ENCODE results near the gene SLC35C1. TPM values are rescaled to one million over a fixed set of nuclear protein-coding genes. Genes with fewer than 3 reads are reported as not detected.

Gene SLC35C1
- total and polyA plus RNA-seq, 5 donors from 2014 or later, result 8.1 to 18.4 (median 12.4) TPM

- ATAC-seq (ENCODE audit: low read depth in 2 of 2), result no peak
- H3K27me3 ChIP-seq (ENCODE audit: control insufficient read depth, insufficient read depth, low read length), result no peaks in the 10 kb centered on the region
- no peaks in the 10 kb centered on the region for H3K36me3 ChIP-seq (ENCODE audit: control insufficient read depth, insufficient read depth, low read length)
- peak overlapping the region in 1 of 4 donors; percentile 68 for H3K4me3 Mint-ChIP-seq
- H3K9me3 Mint-ChIP-seq, result no peaks in the 10 kb centered on the region
- H3K4me1 ChIP-seq (ENCODE audit: control insufficient read depth, insufficient read depth, low read length, poor library complexity, severe bottlenecking), result peaks cover 27% of the 10 kb centered on the region
- H3K27ac Mint-ChIP-seq, result peak overlapping the region in 1 of 3 donors; percentile 76
- H3K4me3 ChIP-seq (ENCODE audit: low read depth, low read length), result no peak overlapping the region
- DNase-seq, result no peak
- no peaks in the 10 kb centered on the region for H3K9me3 ChIP-seq (ENCODE audit: control insufficient read depth in 2 of 2, low read length in 2 of 2)
- peaks cover 7 to 27% (median 14%) of the 10 kb centered on the region in 4 donors for H3K4me1 Mint-ChIP-seq
- peaks cover 7% of the 10 kb centered on the region for H3K27me3 Mint-ChIP-seq
- H3K36me3 Mint-ChIP-seq, result no peaks in the 10 kb centered on the region
- H3K27ac ChIP-seq (ENCODE audit: insufficient read depth, low read length, poor library complexity, severe bottlenecking), result no peak overlapping the region
Observed at GRCh38 chr11:45773786-45774655, 30.9 kb upstream of the SLC35C1 start.

DNA sequence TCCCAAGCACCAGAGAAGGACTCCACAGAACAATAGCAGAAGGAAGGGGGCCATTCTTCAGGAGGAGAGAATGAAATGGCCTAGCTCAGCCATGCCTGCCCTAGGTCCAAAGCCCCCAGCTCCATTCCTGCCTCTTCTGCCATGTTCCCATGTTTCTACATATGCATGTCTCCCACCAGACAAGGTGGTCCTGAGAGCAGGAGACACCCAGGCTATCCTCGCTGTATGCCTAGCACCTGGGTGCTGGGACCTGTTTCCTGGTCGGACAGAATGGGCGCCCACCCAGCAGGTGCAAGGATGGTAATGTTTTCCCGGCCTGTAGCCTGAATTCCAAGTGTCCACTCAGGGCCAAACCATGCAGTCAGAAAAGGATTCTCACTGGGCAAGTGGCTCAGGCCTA is 30.2 kb upstream of the SLC35C1 start:
- ATAC-seq (ENCODE audit: low read depth in 2 of 2) (no peak), DNase-seq (no peak)
- H3K4me1 ChIP-seq (ENCODE audit: control insufficient read depth, insufficient read depth, low read length, poor library complexity, severe bottlenecking), result peaks cover 27% of the 10 kb centered on the region
- H3K4me3 ChIP-seq (ENCODE audit: low read depth, low read length), result no peak overlapping the region
- H3K27ac ChIP-seq (ENCODE audit: insufficient read depth, low read length, poor library complexity, severe bottlenecking), result no peak overlapping the region
- Mint-ChIP-seq H3K27me3 (peaks cover 7% of the 10 kb centered on the region), H3K27ac (peak overlapping the region in 1 of 3 donors; percentile 76), H3K9me3 (no peaks in the 10 kb centered on the region), H3K36me3 (no peaks in the 10 kb centered on the region), H3K4me3 (peak overlapping the region in 1 of 4 donors; percentile 68), H3K4me1 (peaks cover 7 to 27% (median 14%) of the 10 kb centered on the region in 4 donors)
- no peaks in the 10 kb centered on the region for H3K36me3 ChIP-seq (ENCODE audit: control insufficient read depth, insufficient read depth, low read length)
- no peaks in the 10 kb centered on the region for H3K9me3 ChIP-seq (ENCODE audit: control insufficient read depth in 2 of 2, low read length in 2 of 2)
- no peaks in the 10 kb centered on the region for H3K27me3 ChIP-seq (ENCODE audit: control insufficient read depth, insufficient read depth, low read length)

DNA sequence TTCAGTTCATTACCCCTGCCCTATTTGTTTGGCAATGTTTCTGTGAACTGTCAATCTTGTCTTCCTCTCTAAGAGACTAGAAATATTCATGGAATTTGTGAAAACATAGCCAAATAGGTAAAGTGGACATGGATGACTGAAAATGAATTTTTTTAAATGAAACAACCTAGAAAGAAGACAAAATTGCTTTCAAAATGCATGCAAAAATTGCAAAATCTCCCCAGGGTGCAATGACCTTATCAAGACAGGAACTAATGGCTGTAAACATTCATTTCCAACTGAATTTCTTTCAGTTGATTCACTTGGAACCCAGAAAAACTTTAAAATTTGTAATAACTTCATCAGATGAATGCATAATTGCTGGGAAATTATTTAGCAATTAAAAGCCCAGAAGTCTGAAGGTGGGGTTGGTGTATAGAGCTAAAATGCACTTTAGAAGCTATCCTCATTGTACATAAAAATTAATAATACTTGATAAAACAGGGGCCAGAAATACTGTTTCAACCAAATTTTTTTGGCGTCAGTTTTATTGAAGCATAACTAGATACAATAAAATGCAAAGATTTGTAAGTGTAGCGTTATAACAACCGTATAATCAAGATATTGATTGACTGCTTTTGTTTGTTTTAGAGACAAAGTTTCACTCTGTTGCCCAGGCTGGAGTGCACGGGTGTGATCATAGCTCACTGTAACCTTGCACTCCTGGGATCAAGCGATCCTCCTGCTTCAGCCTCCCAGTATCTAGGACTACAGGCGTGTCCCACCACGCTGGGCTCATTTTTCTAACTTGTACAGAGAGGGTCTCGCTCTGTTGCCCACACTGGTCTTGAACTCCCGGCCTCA is 27.6 kb upstream of the SLC35C1 start:
- ATAC-seq (ENCODE audit: low read depth in 2 of 2) (no peak), DNase-seq (no peak)
- no peak overlapping the region for H3K27ac ChIP-seq (ENCODE audit: insufficient read depth, low read length, poor library complexity, severe bottlenecking)
- Mint-ChIP-seq H3K9me3 (no peaks in the 10 kb centered on the region), H3K36me3 (no peaks in the 10 kb centered on the region), H3K27ac (no peak overlapping the region), H3K4me1 (peaks cover 0 to 9% (median 7%) of the 10 kb centered on the region in 4 donors), H3K27me3 (peaks cover 23% of the 10 kb centered on the region), H3K4me3 (no peak overlapping the region)
- H3K4me3 ChIP-seq (ENCODE audit: low read depth, low read length), result no peak overlapping the region
- H3K27me3 ChIP-seq (ENCODE audit: control insufficient read depth, insufficient read depth, low read length), result no peaks in the 10 kb centered on the region
- no peaks in the 10 kb centered on the region for H3K36me3 ChIP-seq (ENCODE audit: control insufficient read depth, insufficient read depth, low read length)
- peaks cover 12% of the 10 kb centered on the region for H3K4me1 ChIP-seq (ENCODE audit: control insufficient read depth, insufficient read depth, low read length, poor library complexity, severe bottlenecking)
- no peaks in the 10 kb centered on the region for H3K9me3 ChIP-seq (ENCODE audit: control insufficient read depth in 2 of 2, low read length in 2 of 2)

DNA sequence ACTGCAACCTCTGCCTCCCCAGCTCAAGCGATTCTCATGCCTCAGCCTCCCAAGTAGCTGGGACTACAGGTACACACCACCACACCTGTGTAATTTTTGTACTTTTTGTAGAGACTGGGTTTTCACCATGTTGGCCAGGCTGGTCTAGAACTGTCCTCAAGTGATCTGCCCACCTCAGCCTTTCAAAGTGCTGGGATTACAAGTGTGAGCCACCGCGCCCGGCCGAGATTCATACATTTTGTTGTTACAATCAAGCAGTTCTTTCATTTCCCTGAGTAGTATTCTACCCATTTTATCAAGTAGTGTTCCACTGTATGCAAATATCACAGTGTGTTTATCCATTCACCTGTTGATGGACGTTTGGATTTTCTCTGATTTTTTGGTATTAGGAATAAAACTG is 26.6 kb upstream of the SLC35C1 start:
- no peak overlapping the region for H3K27ac ChIP-seq (ENCODE audit: insufficient read depth, low read length, poor library complexity, severe bottlenecking)
- no peaks in the 10 kb centered on the region for H3K36me3 ChIP-seq (ENCODE audit: control insufficient read depth, insufficient read depth, low read length)
- no peaks in the 10 kb centered on the region for H3K36me3 Mint-ChIP-seq
- H3K4me3 ChIP-seq (ENCODE audit: low read depth, low read length), result no peak overlapping the region
- H3K4me3 Mint-ChIP-seq, result no peak overlapping the region
- H3K4me1 Mint-ChIP-seq, result peaks cover 0 to 3% (median 0%) of the 10 kb centered on the region in 4 donors
- H3K9me3 ChIP-seq (ENCODE audit: control insufficient read depth in 2 of 2, low read length in 2 of 2), result no peaks in the 10 kb centered on the region
- H3K27ac Mint-ChIP-seq, result no peak overlapping the region
- H3K27me3 Mint-ChIP-seq, result peaks cover 26% of the 10 kb centered on the region
- no peaks in the 10 kb centered on the region for H3K9me3 Mint-ChIP-seq
- H3K4me1 ChIP-seq (ENCODE audit: control insufficient read depth, insufficient read depth, low read length, poor library complexity, severe bottlenecking), result peaks cover 2% of the 10 kb centered on the region
- no peaks in the 10 kb centered on the region for H3K27me3 ChIP-seq (ENCODE audit: control insufficient read depth, insufficient read depth, low read length)
- ATAC-seq (ENCODE audit: low read depth in 2 of 2) (no peak), DNase-seq (no peak)

- Histone ChIP-seq H3K4me3 (ENCODE audit: low read depth, low read length) (no peak overlapping the region), H3K36me3 (ENCODE audit: control insufficient read depth, insufficient read depth, low read length) (no peaks in the 10 kb centered on the region), H3K27ac (ENCODE audit: insufficient read depth, low read length, poor library complexity, severe bottlenecking) (no peak overlapping the region), H3K4me1 (ENCODE audit: control insufficient read depth, insufficient read depth, low read length, poor library complexity, severe bottlenecking) (no peaks in the 10 kb centered on the region), H3K9me3 (ENCODE audit: control insufficient read depth in 2 of 2, low read length in 2 of 2) (no peaks in the 10 kb centered on the region), H3K27me3 (ENCODE audit: control insufficient read depth, insufficient read depth, low read length) (no peaks in the 10 kb centered on the region)
- Mint-ChIP-seq H3K36me3 (no peaks in the 10 kb centered on the region), H3K4me1 (peaks cover 0 to under 1% (median 0%) of the 10 kb centered on the region in 4 donors), H3K4me3 (no peak overlapping the region), H3K9me3 (peaks cover 0 to 2% (median 0%) of the 10 kb centered on the region in 7 donors), H3K27me3 (peaks cover 26% of the 10 kb centered on the region), H3K27ac (no peak overlapping the region)
- DNase-seq, result no peak
- ATAC-seq (ENCODE audit: low read depth in 2 of 2), result no peak
Observed at GRCh38 chr11:45779602-45780001, 25.3 kb upstream of the SLC35C1 start.

GRCh38 chr11:45786272-45786671 is 18.7 kb upstream of the SLC35C1 start:
- Histone ChIP-seq H3K9me3 (ENCODE audit: control insufficient read depth in 2 of 2, low read length in 2 of 2) (peaks cover 9 to 11% of the 10 kb centered on the region in 2 experiments), H3K27ac (ENCODE audit: insufficient read depth, low read length, poor library complexity, severe bottlenecking) (no peak overlapping the region), H3K36me3 (ENCODE audit: control insufficient read depth, insufficient read depth, low read length) (no peaks in the 10 kb centered on the region), H3K4me1 (ENCODE audit: control insufficient read depth, insufficient read depth, low read length, poor library complexity, severe bottlenecking) (no peaks in the 10 kb centered on the region), H3K27me3 (ENCODE audit: control insufficient read depth, insufficient read depth, low read length) (peaks cover 5% of the 10 kb centered on the region), H3K4me3 (ENCODE audit: low read depth, low read length) (no peak overlapping the region)
- Mint-ChIP-seq H3K4me3 (no peak overlapping the region), H3K27ac (no peak overlapping the region), H3K27me3 (peaks cover 38% of the 10 kb centered on the region), H3K9me3 (peaks cover 0 to 21% (median 9%) of the 10 kb centered on the region in 7 donors), H3K36me3 (no peaks in the 10 kb centered on the region), H3K4me1 (peaks cover 0 to 6% (median 1%) of the 10 kb centered on the region in 4 donors)
- no peak for ATAC-seq (ENCODE audit: low read depth in 2 of 2)
- DNase-seq, result peak in 1 of 3 donors; percentile 24

DNA sequence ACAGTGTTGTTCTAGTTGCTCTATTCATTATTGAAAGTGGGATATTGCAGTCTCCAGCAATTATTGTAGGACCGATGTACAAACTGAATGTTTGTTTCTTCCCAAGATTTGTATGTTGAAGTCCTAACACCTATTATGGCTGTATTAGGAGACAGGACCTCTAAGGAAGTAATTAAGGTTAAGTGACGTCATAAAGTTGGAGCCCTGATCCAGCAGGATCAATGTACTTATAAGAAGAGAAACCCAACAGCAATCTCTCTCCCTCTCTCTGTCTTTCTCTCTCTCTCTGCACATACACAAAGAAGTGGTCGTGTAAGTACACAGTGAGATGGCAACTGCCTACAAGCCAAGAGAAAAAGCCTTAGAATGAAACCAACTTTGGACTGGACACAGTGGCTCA is 16.1 kb upstream of the SLC35C1 start:
- DNase-seq (no peak), ATAC-seq (ENCODE audit: low read depth in 2 of 2) (no peak)
- Mint-ChIP-seq H3K4me3 (no peak overlapping the region), H3K9me3 (peaks cover 0 to 21% (median 9%) of the 10 kb centered on the region in 7 donors), H3K36me3 (no peaks in the 10 kb centered on the region), H3K4me1 (peaks cover 0 to 6% (median 1%) of the 10 kb centered on the region in 4 donors), H3K27ac (no peak overlapping the region), H3K27me3 (peaks cover 37% of the 10 kb centered on the region)
- Histone ChIP-seq H3K27ac (ENCODE audit: insufficient read depth, low read length, poor library complexity, severe bottlenecking) (no peak overlapping the region), H3K4me1 (ENCODE audit: control insufficient read depth, insufficient read depth, low read length, poor library complexity, severe bottlenecking) (no peaks in the 10 kb centered on the region), H3K27me3 (ENCODE audit: control insufficient read depth, insufficient read depth, low read length) (peaks cover 12% of the 10 kb centered on the region), H3K36me3 (ENCODE audit: control insufficient read depth, insufficient read depth, low read length) (no peaks in the 10 kb centered on the region), H3K9me3 (ENCODE audit: control insufficient read depth in 2 of 2, low read length in 2 of 2) (peaks cover 9 to 11% of the 10 kb centered on the region in 2 experiments), H3K4me3 (ENCODE audit: low read depth, low read length) (no peak overlapping the region)
